ENCODE data around the gene BTBD9. TPM values are rescaled to one million over a fixed set of nuclear protein-coding genes. Genes with fewer than 3 reads are reported as not detected.
A peak's percentile ranks its signal among the peaks of the same experiment; 100 is the strongest.

BTBD9 gene
- total RNA-seq, 6 experiments from 2014 or later: 11.0 to 12.7 (median 12.5) TPM

DNA sequence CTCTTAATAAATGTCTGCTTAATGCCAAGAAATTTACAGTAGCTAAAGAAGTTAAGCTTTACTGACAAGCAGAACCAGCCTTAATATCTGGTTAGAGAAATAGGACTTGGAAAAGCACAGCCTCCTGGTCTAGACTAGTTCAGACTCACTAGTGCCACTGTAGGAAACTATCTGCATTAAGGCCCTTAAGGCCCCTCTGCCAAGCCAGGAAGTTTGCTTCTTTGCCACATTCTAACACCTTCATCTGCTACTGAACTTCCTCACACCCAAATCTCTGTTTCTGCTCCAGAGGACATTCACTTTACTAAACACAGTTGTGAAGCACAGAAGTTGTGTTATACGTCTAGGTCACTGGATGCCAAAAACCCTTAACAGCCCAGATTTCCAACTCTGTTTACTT is 302.8 kb downstream of the BTBD9 start:
- Mint-ChIP-seq H3K4me3 (no peak overlapping the region), H3K27me3 (ENCODE audit: insufficient read depth) (no peaks in the 10 kb centered on the region), H3K27ac (peak overlapping the region; percentile 77), H3K4me1 (ENCODE audit: low read depth) (peaks cover 40% of the 10 kb centered on the region), H3K36me3 (ENCODE audit: low read depth) (peaks cover 9% of the 10 kb centered on the region), H3K9me3 (peaks cover 7% of the 10 kb centered on the region)
- no peak for DNase-seq
- TF ChIP-seq, protein P1, sequence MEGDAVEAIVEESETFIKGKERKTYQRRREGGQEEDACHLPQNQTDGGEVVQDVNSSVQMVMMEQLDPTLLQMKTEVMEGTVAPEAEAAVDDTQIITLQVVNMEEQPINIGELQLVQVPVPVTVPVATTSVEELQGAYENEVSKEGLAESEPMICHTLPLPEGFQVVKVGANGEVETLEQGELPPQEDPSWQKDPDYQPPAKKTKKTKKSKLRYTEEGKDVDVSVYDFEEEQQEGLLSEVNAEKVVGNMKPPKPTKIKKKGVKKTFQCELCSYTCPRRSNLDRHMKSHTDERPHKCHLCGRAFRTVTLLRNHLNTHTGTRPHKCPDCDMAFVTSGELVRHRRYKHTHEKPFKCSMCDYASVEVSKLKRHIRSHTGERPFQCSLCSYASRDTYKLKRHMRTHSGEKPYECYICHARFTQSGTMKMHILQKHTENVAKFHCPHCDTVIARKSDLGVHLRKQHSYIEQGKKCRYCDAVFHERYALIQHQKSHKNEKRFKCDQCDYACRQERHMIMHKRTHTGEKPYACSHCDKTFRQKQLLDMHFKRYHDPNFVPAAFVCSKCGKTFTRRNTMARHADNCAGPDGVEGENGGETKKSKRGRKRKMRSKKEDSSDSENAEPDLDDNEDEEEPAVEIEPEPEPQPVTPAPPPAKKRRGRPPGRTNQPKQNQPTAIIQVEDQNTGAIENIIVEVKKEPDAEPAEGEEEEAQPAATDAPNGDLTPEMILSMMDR (IDR thresholded peaks at IDR 0.05): no peak

DNA sequence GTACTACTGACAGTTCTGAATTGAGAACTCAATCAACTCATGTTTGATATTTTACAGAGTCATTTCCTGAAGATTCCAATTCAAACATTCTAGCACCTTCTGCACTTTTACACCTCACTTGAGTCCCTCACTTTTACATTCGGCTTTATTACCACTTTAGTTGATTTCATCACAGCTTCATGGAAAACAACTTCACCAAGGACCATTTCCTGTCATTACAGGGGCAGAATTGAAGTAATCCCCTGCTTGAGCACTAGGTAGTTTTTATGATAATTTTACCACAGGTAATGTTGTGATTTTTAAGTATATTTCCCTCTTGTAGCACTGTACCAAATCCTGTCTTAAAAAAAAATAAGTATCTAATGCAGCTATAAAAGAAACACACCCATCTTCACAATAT is 312.9 kb downstream of the BTBD9 start:
- H3K27me3 Mint-ChIP-seq (ENCODE audit: insufficient read depth): no peaks in the 10 kb centered on the region
- H3K4me3 Mint-ChIP-seq: no peak overlapping the region
- H3K36me3 Mint-ChIP-seq (ENCODE audit: low read depth): no peaks in the 10 kb centered on the region
- no peaks in the 10 kb centered on the region for H3K9me3 Mint-ChIP-seq
- TF ChIP-seq, protein P1 (IDR thresholded peaks at IDR 0.05): no peak
- no peak overlapping the region for H3K27ac Mint-ChIP-seq
- no peaks in the 10 kb centered on the region for H3K4me1 Mint-ChIP-seq (ENCODE audit: low read depth)
- no peak for DNase-seq

DNA sequence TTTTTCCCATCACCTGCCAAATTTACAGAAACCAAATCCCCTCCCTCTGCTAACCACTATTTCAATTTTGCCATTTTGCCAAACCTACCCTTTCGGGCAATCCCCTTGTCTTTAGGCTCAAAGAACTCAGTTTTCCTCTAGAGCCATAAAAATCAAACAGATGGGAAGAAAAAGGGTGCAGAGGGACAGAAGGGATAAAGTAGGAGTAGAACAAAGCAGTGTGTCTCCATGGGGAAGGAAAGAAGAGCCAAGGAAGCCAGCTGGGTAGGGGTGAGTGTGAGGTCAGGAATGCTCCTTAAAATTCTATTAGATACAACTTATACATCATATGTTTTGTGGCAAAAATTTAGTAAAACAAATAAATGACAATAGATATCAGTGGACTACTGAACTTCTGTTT is 316.5 kb downstream of the BTBD9 start:
- Mint-ChIP-seq H3K4me1 (ENCODE audit: low read depth) (no peaks in the 10 kb centered on the region), H3K9me3 (no peaks in the 10 kb centered on the region), H3K27me3 (ENCODE audit: insufficient read depth) (peaks cover 2% of the 10 kb centered on the region; the same call in 1 of the 2 replicates), H3K27ac (no peak overlapping the region), H3K4me3 (no peak overlapping the region), H3K36me3 (ENCODE audit: low read depth) (no peaks in the 10 kb centered on the region)
- DNase-seq: no peak
- TF ChIP-seq, protein P1 (IDR thresholded peaks at IDR 0.05): no peak

DNA sequence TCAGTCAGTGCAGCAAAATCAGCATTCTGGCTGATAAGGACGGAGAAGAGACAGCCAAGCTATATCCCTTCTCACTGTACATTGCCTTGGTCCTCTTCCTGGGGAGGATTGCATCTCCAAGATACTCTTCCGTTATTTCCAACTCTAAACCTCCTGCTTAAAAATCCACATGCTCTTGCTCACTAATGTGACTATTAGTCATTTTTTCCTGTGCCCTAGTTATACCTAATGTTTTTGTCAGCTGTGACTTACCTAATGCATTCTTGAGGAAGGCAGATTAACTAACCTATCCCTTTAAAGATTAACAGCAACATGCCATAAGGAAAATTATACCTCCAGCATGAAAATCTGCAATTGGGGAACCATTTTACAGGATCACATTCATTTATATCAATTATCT is 317.6 kb downstream of the BTBD9 start:
- TF ChIP-seq, protein P1 (IDR thresholded peaks at IDR 0.05): no peak
- Mint-ChIP-seq H3K27ac (no peak overlapping the region), H3K4me1 (ENCODE audit: low read depth) (no peaks in the 10 kb centered on the region), H3K9me3 (no peaks in the 10 kb centered on the region), H3K4me3 (no peak overlapping the region), H3K27me3 (ENCODE audit: insufficient read depth) (peaks cover 2% of the 10 kb centered on the region; the same call in 1 of the 2 replicates), H3K36me3 (ENCODE audit: low read depth) (no peaks in the 10 kb centered on the region)
- no peak for DNase-seq

DNA sequence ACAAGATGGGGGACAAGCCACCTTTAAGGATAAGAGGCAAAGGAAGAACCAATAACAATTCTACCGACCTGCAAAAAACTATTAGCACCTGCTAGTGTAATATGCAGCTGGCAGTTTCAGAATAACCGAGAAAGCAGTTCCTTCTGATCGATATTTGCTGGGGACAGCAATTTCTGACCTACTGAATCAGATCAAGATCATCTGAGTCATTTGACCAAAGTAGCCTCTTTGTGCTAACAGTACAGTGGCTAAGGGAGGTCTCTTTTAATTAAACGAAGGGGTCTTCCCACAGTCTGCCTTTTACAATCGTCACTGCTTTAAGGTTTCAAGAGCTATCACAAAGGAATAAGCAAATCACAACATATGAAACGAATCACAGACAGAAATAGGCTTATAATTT is 318.9 kb downstream of the BTBD9 start:
- H3K4me3 Mint-ChIP-seq: no peak overlapping the region
- H3K36me3 Mint-ChIP-seq (ENCODE audit: low read depth): no peaks in the 10 kb centered on the region
- TF ChIP-seq, protein P1 (IDR thresholded peaks at IDR 0.05): no peak
- no peak for DNase-seq
- peaks cover 7% of the 10 kb centered on the region for H3K4me1 Mint-ChIP-seq (ENCODE audit: low read depth)
- H3K9me3 Mint-ChIP-seq: no peaks in the 10 kb centered on the region
- peaks cover 4% of the 10 kb centered on the region; the same call in 1 of the 2 replicates for H3K27me3 Mint-ChIP-seq (ENCODE audit: insufficient read depth)
- H3K27ac Mint-ChIP-seq: no peak overlapping the region

DNA sequence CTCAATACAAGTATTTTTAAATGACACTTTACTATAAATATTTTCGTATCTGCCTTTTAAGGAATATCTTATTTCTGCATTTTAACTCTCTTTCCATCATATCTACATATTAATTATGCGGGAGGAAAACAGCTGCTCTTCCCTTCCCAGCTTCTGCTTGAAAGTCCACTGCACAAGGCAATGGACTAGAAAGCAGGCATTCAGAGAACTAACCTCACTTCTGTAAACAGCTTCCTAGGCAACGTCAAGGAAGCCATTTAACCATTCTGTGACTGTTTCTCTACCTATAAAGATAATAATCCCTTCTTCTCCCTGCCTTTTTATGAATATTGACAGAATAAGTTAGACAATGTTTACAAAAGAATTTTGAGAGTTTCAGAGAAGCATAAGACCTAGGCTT is 319.4 kb downstream of the BTBD9 start:
- H3K27ac Mint-ChIP-seq: no peak overlapping the region
- H3K4me1 Mint-ChIP-seq (ENCODE audit: low read depth): peaks cover 8% of the 10 kb centered on the region
- TF ChIP-seq, protein P1 (IDR thresholded peaks at IDR 0.05): no peak
- peaks cover 4% of the 10 kb centered on the region; the same call in 1 of the 2 replicates for H3K27me3 Mint-ChIP-seq (ENCODE audit: insufficient read depth)
- H3K9me3 Mint-ChIP-seq: no peaks in the 10 kb centered on the region
- no peaks in the 10 kb centered on the region for H3K36me3 Mint-ChIP-seq (ENCODE audit: low read depth)
- no peak overlapping the region for H3K4me3 Mint-ChIP-seq
- no peak for DNase-seq
